Small intestine (tissue), 7 donors: ENCODE results near the gene MTMR3. TPM values are rescaled to one million over a fixed set of nuclear protein-coding genes. Genes with fewer than 3 reads are reported as not detected.
A peak's percentile ranks its signal among the peaks of the same experiment; 100 is the strongest.
"Not testable (repeated sequence)": the region's sequence is repeated elsewhere in the genome, so short reads cannot be mapped to it uniquely, and the experiment has no call there.

ENCODE experiments used
- DNase-seq, 2 donors: peaks; one replicate each; pipeline versions ENCODE4 v3.0.0 to v3.0.0-alpha.2; 2013
- FAIRE-seq: peaks from 2 replicates; lab custom pipeline; 2012; peaks lifted over from hg19 to GRCh38; lab: Jason Lieb, UNC
- H3K27ac ChIP-seq, 3 donors: one replicate each; pipeline ENCODE4 v1.5.1; 2013; ENCODE audit warnings: low read length in 2 of 3, mild to moderate bottlenecking in 2 of 3, control low read depth in 1 of 3, inconsistent platforms in 1 of 3, low read depth in 1 of 3, moderate library complexity in 1 of 3
- H3K27me3 ChIP-seq, 3 donors: one replicate each; pipeline ENCODE4 v1.6.1; 2013; ENCODE audit warnings: low read length in 3 of 3, inconsistent platforms in 1 of 3; ENCODE audit not compliant: control insufficient read depth in 3 of 3, insufficient read depth in 3 of 3
- H3K36me3 ChIP-seq, 3 donors: one replicate each; pipeline ENCODE4 v1.6.1; 2013; ENCODE audit warnings: low read length in 3 of 3, inconsistent platforms in 1 of 3, low read depth in 1 of 3, mild to moderate bottlenecking in 1 of 3, moderate library complexity in 1 of 3; ENCODE audit not compliant: control insufficient read depth in 3 of 3, insufficient read depth in 2 of 3
- H3K4me1 ChIP-seq, 3 donors: one replicate each; pipeline ENCODE4 v1.6.1; 2013; ENCODE audit warnings: low read length in 2 of 3, inconsistent platforms in 1 of 3, low read depth in 1 of 3, mild to moderate bottlenecking in 1 of 3, moderate library complexity in 1 of 3; ENCODE audit not compliant: control insufficient read depth in 3 of 3, insufficient read depth in 2 of 3
- H3K4me3 ChIP-seq, 3 donors: one replicate each; pipeline ENCODE4 v1.5.1; 2013; ENCODE audit warnings: low read length in 3 of 3, control low read depth in 1 of 3, inconsistent platforms in 1 of 3, low read depth in 1 of 3, mild to moderate bottlenecking in 1 of 3, moderate library complexity in 1 of 3
- H3K9me3 ChIP-seq, 2 donors: one replicate each; pipeline ENCODE4 v1.6.1; 2013; ENCODE audit warnings: low read depth in 1 of 2, low read length in 1 of 2; ENCODE audit not compliant: control insufficient read depth in 2 of 2, insufficient read depth in 1 of 2
- WGBS, 3 donors: extraction: QIAGEN DNeasy Blood & Tissue Kit; methylation state at CpG; one replicate each; pipeline ENCODE4 v1.1.7; 2013; 5-methylcytosine and 5-hydroxymethylcytosine counted together
- polyA plus RNA-seq, 4 donors: library from polyadenylated mRNA; stranded (reverse) in 3 of 4; unstranded in 1 of 4; fragments of 200-250 nt in 3 of 4; fragments of 120-200 nt in 1 of 4; gene quantifications; one replicate each; pipeline versions ENCODE4 v1.2.1 to v1.2.3, GENCODE V29; 2013
- donor health status: healthy with polysubstance abuse.
- donor health status: control.
- donor health status: control.
- donor health status: Bipolar disorder and iron deficiency.
- donor health status: healthy.

MTMR3 gene
- polyA plus RNA-seq, 4 donors: 9.2 to 31.8 (median 13.1) TPM

DNA sequence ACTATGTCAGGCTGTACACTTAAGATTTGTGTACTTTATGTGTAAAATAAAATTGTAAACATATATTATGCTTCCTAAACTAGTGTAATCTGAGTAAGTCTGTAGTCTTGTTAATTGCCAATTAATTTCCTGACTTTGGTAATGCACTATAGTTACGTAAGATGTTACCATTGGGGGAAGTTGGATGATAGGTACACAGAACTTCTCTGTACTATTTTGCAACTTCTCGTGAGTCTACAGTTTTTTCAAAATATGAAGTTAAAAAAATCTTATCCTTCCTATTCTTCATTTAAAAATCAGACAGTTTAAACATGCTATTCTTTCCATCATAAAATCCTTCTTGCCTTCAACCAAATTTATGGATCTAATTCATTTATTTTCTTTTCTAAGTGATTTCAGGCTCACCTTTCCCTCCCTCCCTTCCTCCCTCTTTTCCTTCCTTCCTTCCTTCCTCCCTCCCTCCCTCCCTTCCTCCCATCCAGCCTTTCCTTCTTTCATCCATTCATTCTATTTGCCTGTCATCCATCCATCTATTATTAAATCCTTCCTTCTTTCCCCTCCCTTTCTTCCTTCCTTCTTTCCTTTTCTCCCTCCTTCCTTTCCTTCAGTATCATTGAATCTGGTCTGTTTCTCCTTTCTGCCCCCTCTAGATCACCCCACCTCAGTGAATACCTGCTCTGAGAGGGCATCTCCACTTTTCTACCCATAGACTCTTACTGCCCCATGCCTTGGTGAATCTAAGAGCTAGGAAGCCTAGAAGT lies 22.8 kb upstream of the MTMR3 start:
- DNase-seq (no peak), FAIRE-seq (no peak)
- Histone ChIP-seq H3K4me1 (no peaks in the 10 kb centered on the region), H3K27ac (no peak overlapping the region), H3K36me3 (no peaks in the 10 kb centered on the region), H3K27me3 (no peaks in the 10 kb centered on the region), H3K4me3 (no peak overlapping the region), H3K9me3 (no peaks in the 10 kb centered on the region)
- 71 to 77% (median 75%) methylated on average over 2 of the region's 2 CpGs for WGBS, 3 donors

DNA sequence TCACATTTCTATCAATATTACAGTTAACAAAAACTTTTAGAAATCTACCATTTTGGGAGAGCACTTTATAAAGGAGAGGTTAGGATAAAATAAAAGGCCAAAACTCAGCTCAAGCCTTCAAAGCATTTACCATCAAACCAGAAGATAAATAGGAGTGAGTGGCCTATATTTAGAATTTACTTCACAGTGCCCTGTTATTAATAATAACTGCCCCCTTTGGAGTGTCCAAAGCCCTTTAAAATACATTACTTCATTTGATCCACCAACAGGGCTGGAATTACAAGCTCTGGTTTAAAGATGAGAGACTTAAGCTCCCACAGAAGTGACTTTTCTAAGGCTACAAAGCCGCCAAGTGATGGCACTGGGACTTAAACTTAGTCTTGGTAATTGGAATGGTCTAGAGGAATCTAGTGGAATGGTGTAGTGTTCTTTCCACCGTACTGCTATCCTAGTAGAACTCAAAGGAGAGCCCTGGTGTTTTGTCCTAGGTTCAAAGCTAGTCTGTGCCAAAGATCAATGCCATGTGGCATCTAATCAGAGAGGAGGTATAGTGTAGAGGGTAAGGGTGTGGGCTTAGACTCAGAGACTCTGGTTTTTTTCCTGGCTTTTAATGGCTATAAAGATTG lies 21.2 kb upstream of the MTMR3 start:
- 74 to 92% (median 83%) methylated on average over 2 of the region's 2 CpGs for WGBS, 3 donors

GRCh38 chr22:29865572-29865971 lies 17.4 kb upstream of the MTMR3 start:
- WGBS, 3 donors: 83 to 90% (median 84%) methylated on average over 12 to 13 of the region's 13 CpGs
- not testable (repeated sequence) for DNase-seq, H3K27ac ChIP-seq, H3K9me3 ChIP-seq, H3K4me3 ChIP-seq, H3K27me3 ChIP-seq, FAIRE-seq, H3K4me1 ChIP-seq, H3K36me3 ChIP-seq

More for the DNA sequence above, 21.2 kb upstream of the MTMR3 start:
- H3K27me3 ChIP-seq: no peaks in the 10 kb centered on the region
- no peak overlapping the region for H3K27ac ChIP-seq
- FAIRE-seq: no peak
- no peaks in the 10 kb centered on the region for H3K4me1 ChIP-seq
- H3K36me3 ChIP-seq: no peaks in the 10 kb centered on the region
- DNase-seq: no peak
- H3K9me3 ChIP-seq: no peaks in the 10 kb centered on the region
- no peak overlapping the region for H3K4me3 ChIP-seq

DNA sequence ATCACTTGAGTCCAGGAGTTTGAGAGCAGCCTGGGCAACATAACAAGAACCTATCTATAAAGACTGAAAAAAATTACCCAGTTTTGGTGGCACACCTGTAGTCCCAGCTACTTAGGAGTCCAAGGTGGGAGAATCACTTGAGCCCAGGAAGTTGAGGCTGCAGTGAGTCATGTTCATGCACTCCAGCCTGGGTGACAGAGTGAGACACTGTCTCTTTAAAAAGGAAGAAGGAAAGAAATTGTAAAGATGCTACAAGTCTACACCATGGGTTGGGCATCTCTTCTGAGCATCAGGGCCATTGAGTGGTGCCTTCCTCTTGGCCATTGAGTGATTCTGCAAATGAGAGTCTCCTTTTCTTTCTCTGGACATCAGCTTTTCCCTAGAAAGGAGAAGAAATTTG lies 15.7 kb upstream of the MTMR3 start:
- peaks cover 0 to 7% (median 0%) of the 10 kb centered on the region in 3 donors for H3K4me1 ChIP-seq
- H3K4me3 ChIP-seq: no peak overlapping the region
- DNase-seq: no peak
- no peaks in the 10 kb centered on the region for H3K27me3 ChIP-seq
- no peak for FAIRE-seq
- H3K9me3 ChIP-seq: no peaks in the 10 kb centered on the region
- H3K27ac ChIP-seq: no peak overlapping the region
- no peaks in the 10 kb centered on the region for H3K36me3 ChIP-seq

- Histone ChIP-seq H3K27ac (no peak overlapping the region), H3K27me3 (no peaks in the 10 kb centered on the region), H3K4me3 (no peak overlapping the region), H3K9me3 (no peaks in the 10 kb centered on the region), H3K36me3 (no peaks in the 10 kb centered on the region), H3K4me1 (peaks cover 0 to 7% (median 0%) of the 10 kb centered on the region in 3 donors)
- FAIRE-seq (no peak), DNase-seq (no peak)
- WGBS, 3 donors: 87 to 95% (median 90%) methylated on average over 3 of the region's 3 CpGs
Measured at GRCh38 chr22:29867851-29868250, 15.1 kb upstream of the MTMR3 start.

GRCh38 chr22:29870574-29870973 lies 12.4 kb upstream of the MTMR3 start:
- WGBS, 3 donors: 50 to 61% (median 54%) methylated on average over 3 of the region's 3 CpGs
- no peak for FAIRE-seq
- H3K27me3 ChIP-seq: no peaks in the 10 kb centered on the region
- no peak overlapping the region for H3K27ac ChIP-seq
- no peak for DNase-seq
- no peak overlapping the region for H3K4me3 ChIP-seq
- H3K9me3 ChIP-seq: no peaks in the 10 kb centered on the region
- H3K36me3 ChIP-seq: no peaks in the 10 kb centered on the region
- peaks cover 0 to 7% (median 0%) of the 10 kb centered on the region in 3 donors for H3K4me1 ChIP-seq

GRCh38 chr22:29871684-29872083 lies 11.3 kb upstream of the MTMR3 start:
- Histone ChIP-seq H3K27me3 (no peaks in the 10 kb centered on the region), H3K27ac (no peak overlapping the region), H3K9me3 (no peaks in the 10 kb centered on the region), H3K4me1 (peaks cover 0 to 7% (median 0%) of the 10 kb centered on the region in 3 donors), H3K36me3 (no peaks in the 10 kb centered on the region), H3K4me3 (no peak overlapping the region)
- WGBS, 3 donors: 24 to 50% (median 39%) methylated on average over 5 of the region's 5 CpGs
- no peak for FAIRE-seq
- peak in 1 of 2 donors; percentile 36 for DNase-seq

GRCh38 chr22:29872144-29872893 lies 10.7 kb upstream of the MTMR3 start:
- no peaks in the 10 kb centered on the region for H3K9me3 ChIP-seq
- H3K27me3 ChIP-seq: no peaks in the 10 kb centered on the region
- 87 to 95% (median 93%) methylated on average over 3 of the region's 3 CpGs for WGBS, 3 donors
- no peak overlapping the region for H3K27ac ChIP-seq
- H3K4me1 ChIP-seq: peaks cover 0 to 7% (median 0%) of the 10 kb centered on the region in 3 donors
- no peaks in the 10 kb centered on the region for H3K36me3 ChIP-seq
- FAIRE-seq (no peak), DNase-seq (peak in 1 of 2 donors; percentile 12)
- no peak overlapping the region for H3K4me3 ChIP-seq
